GM18861 (cell line): Measurements from ENCODE around the gene TMC3.

ENCODE experiments used
- ATAC-seq: cut with Tn5 transposase; IDR thresholded peaks from one replicate; pipeline ENCODE4 v1.9.1; 2021; ENCODE audit not compliant: unreplicated experiment

Gene TMC3

GRCh38 chr15:81385721-81386076, 11.7 kb upstream of the TMC3 start:
- no peak for ATAC-seq

GRCh38 chr15:81384891-81385720, 11.1 kb upstream of the TMC3 start:
- no peak for ATAC-seq

- no peak for ATAC-seq
These were observed 7.7 kb upstream of the TMC3 start for GRCh38 chr15:81381720-81382119.

- no peak for ATAC-seq
These were observed 6.7 kb upstream of the TMC3 start for GRCh38 chr15:81380668-81381067.

- no peak for ATAC-seq
These were observed 6.2 kb upstream of the TMC3 start for GRCh38 chr15:81380203-81380602.

- no peak for ATAC-seq
These were observed 5.3 kb upstream of the TMC3 start for GRCh38 chr15:81379269-81379668.

- ATAC-seq: no peak
These were observed 4.4 kb upstream of the TMC3 start for GRCh38 chr15:81378443-81378842.

GRCh38 chr15:81377871-81378270, 3.9 kb upstream of the TMC3 start:
- no peak for ATAC-seq

- no peak for ATAC-seq
These were observed 2.2 kb upstream of the TMC3 start for GRCh38 chr15:81376231-81376630.

GRCh38 chr15:81375461-81375860, 1.4 kb upstream of the TMC3 start:
- no peak for ATAC-seq

GRCh38 chr15:81373176-81373575, 837 bp downstream of the TMC3 start:
- no peak for ATAC-seq

- no peak for ATAC-seq
These were observed 1.4 kb downstream of the TMC3 start for GRCh38 chr15:81372575-81372974.

GRCh38 chr15:81363718-81364500, 10.1 kb downstream of the TMC3 start:
- no peak for ATAC-seq

GRCh38 chr15:81363276-81363675, 10.7 kb downstream of the TMC3 start:
- no peak for ATAC-seq

- no peak for ATAC-seq
These were observed 11.2 kb downstream of the TMC3 start for GRCh38 chr15:81362790-81363189.

GRCh38 chr15:81361891-81362290, 12.1 kb downstream of the TMC3 start:
- ATAC-seq: no peak

- ATAC-seq: no peak
These were observed 13.5 kb downstream of the TMC3 start for GRCh38 chr15:81360491-81360890.

GRCh38 chr15:81358248-81358647, 15.8 kb downstream of the TMC3 start:
- no peak for ATAC-seq

- ATAC-seq: no peak
These were observed 16.8 kb downstream of the TMC3 start for GRCh38 chr15:81357180-81357686.

- no peak for ATAC-seq
These were observed 17.8 kb downstream of the TMC3 start for GRCh38 chr15:81356252-81356651.

GRCh38 chr15:81351651-81352050, 22.4 kb downstream of the TMC3 start:
- no peak for ATAC-seq

GRCh38 chr15:81349271-81349670, 24.7 kb downstream of the TMC3 start:
- no peak for ATAC-seq
